Esophagus squamous epithelium (tissue), 4 donors: ENCODE results near the gene LRRK2.

Experiments
- CTCF ChIP-seq, 6 experiments: fragments of 450-650 bp in 4 of 6; fragments of 200-600 bp in 2 of 6; sonication (generic) in 2 of 6; IDR thresholded peaks; one replicate each; pipeline ENCODE4 v1.5.1; 2016 to 2019; ENCODE audit warnings: antibody characterized with exemption in 6 of 6, mild to moderate bottlenecking in 4 of 6, moderate library complexity in 4 of 6
- POLR2A ChIP-seq, 4 donors: fragments of 450-650 bp; IDR thresholded peaks; one replicate each; pipeline ENCODE4 v1.6.1; 2017; ENCODE audit warnings: antibody characterized with exemption in 4 of 4, mild to moderate bottlenecking in 4 of 4, moderate library complexity in 3 of 4

- TF ChIP-seq CTCF (IDR thresholded peaks at IDR 0.05) (no peak), POLR2A (IDR thresholded peaks at IDR 0.05) (no peak)
Observed at GRCh38 chr12:40185303-40185693, 39.5 kb upstream of the LRRK2 start.
